ENCODE measurements around the gene AGAP2.

DNA sequence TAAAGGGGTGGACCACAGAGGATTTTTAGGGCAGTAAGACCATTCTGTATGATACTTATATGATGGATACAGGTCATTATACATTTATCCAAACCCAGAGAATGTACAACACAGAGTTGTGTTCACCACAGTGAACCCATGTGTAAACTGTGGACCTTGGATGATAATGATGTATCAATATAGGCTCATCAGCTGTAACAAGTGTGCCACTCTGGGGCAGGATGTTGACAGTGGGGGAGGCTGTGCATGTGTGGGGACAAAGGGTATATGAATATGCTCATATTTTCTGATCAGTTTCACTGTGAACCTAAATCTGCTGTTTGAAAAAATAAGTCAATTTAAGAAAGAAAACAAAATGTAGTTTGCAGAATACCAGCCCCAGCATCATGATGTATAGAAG is 58.8 kb downstream of the AGAP2 start:
- TF ChIP-seq, protein P1, sequence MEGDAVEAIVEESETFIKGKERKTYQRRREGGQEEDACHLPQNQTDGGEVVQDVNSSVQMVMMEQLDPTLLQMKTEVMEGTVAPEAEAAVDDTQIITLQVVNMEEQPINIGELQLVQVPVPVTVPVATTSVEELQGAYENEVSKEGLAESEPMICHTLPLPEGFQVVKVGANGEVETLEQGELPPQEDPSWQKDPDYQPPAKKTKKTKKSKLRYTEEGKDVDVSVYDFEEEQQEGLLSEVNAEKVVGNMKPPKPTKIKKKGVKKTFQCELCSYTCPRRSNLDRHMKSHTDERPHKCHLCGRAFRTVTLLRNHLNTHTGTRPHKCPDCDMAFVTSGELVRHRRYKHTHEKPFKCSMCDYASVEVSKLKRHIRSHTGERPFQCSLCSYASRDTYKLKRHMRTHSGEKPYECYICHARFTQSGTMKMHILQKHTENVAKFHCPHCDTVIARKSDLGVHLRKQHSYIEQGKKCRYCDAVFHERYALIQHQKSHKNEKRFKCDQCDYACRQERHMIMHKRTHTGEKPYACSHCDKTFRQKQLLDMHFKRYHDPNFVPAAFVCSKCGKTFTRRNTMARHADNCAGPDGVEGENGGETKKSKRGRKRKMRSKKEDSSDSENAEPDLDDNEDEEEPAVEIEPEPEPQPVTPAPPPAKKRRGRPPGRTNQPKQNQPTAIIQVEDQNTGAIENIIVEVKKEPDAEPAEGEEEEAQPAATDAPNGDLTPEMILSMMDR (IDR thresholded peaks at IDR 0.05; ENCODE audit: insufficient read depth, low read length, poor library complexity, severe bottlenecking) = no peak
- no peak for TF ChIP-seq EZH2phosphoT487 (conservative IDR thresholded peaks at IDR 0.05; ENCODE audit: low read length)

Measured in SU-DHL-6 (cell line).